OCI-LY3 (cell line): ENCODE results near the gene PATZ1.
"Not testable (repeated sequence)": the region's sequence is repeated elsewhere in the genome, so short reads cannot be mapped to it uniquely, and the experiment has no call there.

Source experiments
- H2AFZ ChIP-seq: fragments of 200-600, 300-600 bp; shearing (Covaris generic); 2 replicates; pipeline ENCODE4 v1.6.0; 2014; ENCODE audit warnings: antibody characterized with exemption, low read depth, low read length
- H3K27ac ChIP-seq: fragments of 200-600, 300-600 bp; sonication (generic); 2 replicates; pipeline ENCODE4 v1.5.1; 2014; ENCODE audit warnings: mild to moderate bottlenecking, low read length, moderate library complexity, mixed read lengths
- H3K27me3 ChIP-seq: fragments of 200-600, 300-600 bp; sonication (generic); 2 replicates; pipeline ENCODE4 v1.6.1; 2014; ENCODE audit warnings: low read depth, low read length, mixed read lengths
- H3K36me3 ChIP-seq: fragments of 200-600, 300-600 bp; sonication (generic); replicated peaks from 2 replicates; pipeline ENCODE3; 2014; ENCODE audit warnings: low read depth, low read length, mixed read lengths
- H3K4me1 ChIP-seq: fragments of 300-600, 200-600 bp; sonication (generic); 2 replicates; pipeline ENCODE4 v1.6.1; 2014; ENCODE audit warnings: low read length, mixed read lengths
- H3K4me2 ChIP-seq: fragments of 200-600, 300-600 bp; sonication (generic); 2 replicates; pipeline ENCODE4 v1.6.1; 2014; ENCODE audit warnings: low read length, mixed read lengths
- H3K4me3 ChIP-seq: fragments of 300-600, 200-600 bp; sonication (generic); 2 replicates; pipeline ENCODE4 v1.5.1; 2014; ENCODE audit warnings: antibody characterized with exemption, mild to moderate bottlenecking, low read length, moderate library complexity
- H3K79me2 ChIP-seq: fragments of 300-600, 200-600 bp; shearing (Covaris generic); 2 replicates; pipeline ENCODE4 v1.6.1; 2014; ENCODE audit warnings: mild to moderate bottlenecking, low read length, mixed read lengths
- H3K9ac ChIP-seq: fragments of 300-600, 200-600 bp; shearing (Covaris generic); 2 replicates; pipeline ENCODE4 v1.6.0; 2014; ENCODE audit warnings: mild to moderate bottlenecking, low read length, moderate library complexity
- H3K9me3 ChIP-seq: fragments of 200-600, 300-600 bp; shearing (Covaris generic); 2 replicates; pipeline ENCODE4 v1.6.1; 2014; ENCODE audit warnings: low read length, mixed read lengths; ENCODE audit not compliant: insufficient read depth
- H4K20me1 ChIP-seq: fragments of 200-600, 300-600 bp; sonication (generic); 2 replicates; pipeline ENCODE4 v1.6.1; 2016; ENCODE audit warnings: low read length, mixed read lengths; ENCODE audit not compliant: insufficient read depth
- EZH2phosphoT487 ChIP-seq: fragments of 200-600 bp; shearing (Covaris generic); IDR thresholded peaks from 2 replicates; pipeline ENCODE4 v1.6.1; 2018; ENCODE audit warnings: antibody characterized with exemption, mixed run types, low read depth
- TF ChIP-seq, protein P1 (sequence below): fragments of 200-600, 300-600 bp; sonication (generic); IDR thresholded peaks from 2 replicates; pipeline ENCODE4 v1.5.1; 2014; ENCODE audit warnings: antibody characterized with exemption, low read length, low read depth

PATZ1 gene

DNA sequence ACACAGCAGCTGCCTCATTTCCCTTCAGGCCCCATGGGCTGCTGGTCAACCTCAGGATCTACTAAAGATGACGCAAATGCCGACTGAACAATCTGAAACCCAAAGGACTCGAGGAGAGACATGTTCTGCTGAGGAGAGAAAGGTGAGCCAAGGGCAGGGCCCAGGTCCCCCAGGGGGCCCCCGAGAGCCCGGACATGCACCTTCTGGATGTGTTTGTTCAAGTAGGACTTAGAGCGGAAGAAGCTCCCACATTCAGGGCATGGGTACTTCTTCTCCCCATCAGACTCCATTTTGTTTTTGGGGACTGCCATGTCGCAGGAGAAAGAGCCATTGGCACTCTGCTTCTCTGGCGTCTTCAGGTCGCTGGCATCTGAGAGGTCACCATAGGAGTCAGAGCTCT is 19.3 kb downstream of the PATZ1 start:
- peaks cover 8% of the 10 kb centered on the region; the same call in 1 of the 2 replicates for H3K4me1 ChIP-seq
- H3K79me2 ChIP-seq: no peaks in the 10 kb centered on the region
- H3K4me3 ChIP-seq: no peak overlapping the region
- no peak overlapping the region for H3K4me2 ChIP-seq
- H4K20me1 ChIP-seq: peaks cover 10% of the 10 kb centered on the region
- H3K36me3 ChIP-seq: peaks cover 62% of the 10 kb centered on the region
- no peak overlapping the region for H3K9ac ChIP-seq
- no peak overlapping the region for H3K27ac ChIP-seq
- no peak overlapping the region for H2AFZ ChIP-seq
- TF ChIP-seq EZH2phosphoT487: no peak
- TF ChIP-seq, protein P1, sequence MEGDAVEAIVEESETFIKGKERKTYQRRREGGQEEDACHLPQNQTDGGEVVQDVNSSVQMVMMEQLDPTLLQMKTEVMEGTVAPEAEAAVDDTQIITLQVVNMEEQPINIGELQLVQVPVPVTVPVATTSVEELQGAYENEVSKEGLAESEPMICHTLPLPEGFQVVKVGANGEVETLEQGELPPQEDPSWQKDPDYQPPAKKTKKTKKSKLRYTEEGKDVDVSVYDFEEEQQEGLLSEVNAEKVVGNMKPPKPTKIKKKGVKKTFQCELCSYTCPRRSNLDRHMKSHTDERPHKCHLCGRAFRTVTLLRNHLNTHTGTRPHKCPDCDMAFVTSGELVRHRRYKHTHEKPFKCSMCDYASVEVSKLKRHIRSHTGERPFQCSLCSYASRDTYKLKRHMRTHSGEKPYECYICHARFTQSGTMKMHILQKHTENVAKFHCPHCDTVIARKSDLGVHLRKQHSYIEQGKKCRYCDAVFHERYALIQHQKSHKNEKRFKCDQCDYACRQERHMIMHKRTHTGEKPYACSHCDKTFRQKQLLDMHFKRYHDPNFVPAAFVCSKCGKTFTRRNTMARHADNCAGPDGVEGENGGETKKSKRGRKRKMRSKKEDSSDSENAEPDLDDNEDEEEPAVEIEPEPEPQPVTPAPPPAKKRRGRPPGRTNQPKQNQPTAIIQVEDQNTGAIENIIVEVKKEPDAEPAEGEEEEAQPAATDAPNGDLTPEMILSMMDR: no peak
- H3K27me3 ChIP-seq: no peaks in the 10 kb centered on the region
- H3K9me3 ChIP-seq: no peaks in the 10 kb centered on the region

DNA sequence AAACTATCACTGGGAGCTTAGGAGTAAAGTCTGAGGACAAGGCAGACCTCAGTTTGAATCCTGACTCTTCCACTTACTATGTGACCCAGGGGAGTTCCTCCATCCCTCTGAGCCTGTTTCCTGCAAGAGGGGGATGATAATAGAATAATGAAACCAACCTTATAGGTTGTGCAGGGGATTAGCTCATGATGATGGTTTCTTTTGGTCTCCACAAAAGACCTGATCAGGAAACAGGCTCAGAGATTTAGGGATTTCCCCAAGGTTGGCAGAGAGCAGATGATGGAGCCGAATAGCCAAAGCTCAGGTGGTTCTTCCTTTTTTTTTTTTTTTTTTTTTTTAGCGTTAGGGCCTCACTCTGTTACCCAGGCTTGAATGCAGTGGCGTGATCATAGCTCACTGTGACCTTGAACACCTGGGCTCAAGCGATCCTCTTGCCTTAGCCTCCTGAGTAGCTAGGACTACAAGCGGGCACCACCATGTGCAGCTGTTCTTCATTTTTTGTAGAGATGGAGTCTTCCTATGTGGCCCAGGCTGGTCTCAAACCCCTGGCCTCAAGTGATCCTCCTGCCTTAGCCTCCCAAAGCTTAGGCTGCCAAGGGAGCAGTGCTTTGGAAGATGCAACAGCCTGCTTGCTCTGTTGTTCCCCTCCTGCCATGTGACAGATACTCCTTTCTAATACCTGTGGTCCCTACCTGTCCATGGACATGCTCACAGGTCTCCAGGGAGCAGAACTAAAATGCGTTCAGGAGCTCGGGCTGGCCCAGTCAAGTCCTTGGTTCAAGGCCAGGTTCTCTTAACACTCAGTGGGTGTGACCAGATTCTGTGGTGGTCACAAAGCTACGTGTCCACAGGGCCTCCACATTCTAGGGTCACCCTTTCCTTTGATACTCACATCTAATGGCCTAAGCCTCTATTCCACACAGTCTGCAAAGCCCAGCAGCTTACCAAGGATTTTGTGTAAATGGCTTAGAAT is 22.3 kb downstream of the PATZ1 start:
- H2AFZ ChIP-seq: no peak overlapping the region
- no peak overlapping the region for H3K9ac ChIP-seq
- peaks cover 8% of the 10 kb centered on the region; the same call in 1 of the 2 replicates for H3K4me1 ChIP-seq
- H3K4me2 ChIP-seq: no peak overlapping the region
- no peak overlapping the region for H3K4me3 ChIP-seq
- H3K27ac ChIP-seq: no peak overlapping the region
- H3K27me3 ChIP-seq: no peaks in the 10 kb centered on the region
- no peaks in the 10 kb centered on the region for H3K9me3 ChIP-seq
- peaks cover 42% of the 10 kb centered on the region for H3K36me3 ChIP-seq
- no peak for TF ChIP-seq EZH2phosphoT487
- TF ChIP-seq, protein P1: no peak
- peaks cover 6% of the 10 kb centered on the region; the same call in 1 of the 2 replicates for H4K20me1 ChIP-seq
- no peaks in the 10 kb centered on the region for H3K79me2 ChIP-seq

DNA sequence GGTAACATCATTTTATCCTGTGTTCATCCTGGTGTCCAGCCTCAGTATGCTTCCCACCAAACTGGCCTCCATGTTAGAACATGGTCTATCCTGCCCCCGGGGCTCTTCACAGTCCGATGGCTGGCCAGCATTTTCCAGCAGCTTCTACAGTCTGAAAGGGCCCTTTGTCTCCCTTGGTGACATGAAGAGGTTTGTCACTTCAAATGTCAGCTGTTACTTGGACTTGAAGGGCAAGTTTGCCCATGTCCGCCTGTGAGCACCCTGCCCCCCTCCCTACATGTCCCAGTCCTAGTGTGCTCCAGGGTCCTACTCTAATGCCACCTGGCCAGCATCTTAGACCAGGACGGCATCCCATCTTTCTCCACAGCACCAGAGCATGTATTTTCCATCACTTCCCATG is 24.7 kb downstream of the PATZ1 start:
- no peak overlapping the region for H2AFZ ChIP-seq
- no peak overlapping the region for H3K9ac ChIP-seq
- 0 out of 2 replicates have a peak, but pooled peaks cover 2% of the 10 kb centered on the region for H4K20me1 ChIP-seq
- no peaks in the 10 kb centered on the region for H3K27me3 ChIP-seq
- no peak overlapping the region for H3K4me2 ChIP-seq
- TF ChIP-seq EZH2phosphoT487: no peak
- TF ChIP-seq, protein P1: no peak
- no peak overlapping the region for H3K4me3 ChIP-seq
- peaks cover 8% of the 10 kb centered on the region; the same call in 1 of the 2 replicates for H3K4me1 ChIP-seq
- no peaks in the 10 kb centered on the region for H3K79me2 ChIP-seq
- peaks cover 18% of the 10 kb centered on the region for H3K36me3 ChIP-seq
- no peaks in the 10 kb centered on the region for H3K9me3 ChIP-seq
- H3K27ac ChIP-seq: no peak overlapping the region

DNA sequence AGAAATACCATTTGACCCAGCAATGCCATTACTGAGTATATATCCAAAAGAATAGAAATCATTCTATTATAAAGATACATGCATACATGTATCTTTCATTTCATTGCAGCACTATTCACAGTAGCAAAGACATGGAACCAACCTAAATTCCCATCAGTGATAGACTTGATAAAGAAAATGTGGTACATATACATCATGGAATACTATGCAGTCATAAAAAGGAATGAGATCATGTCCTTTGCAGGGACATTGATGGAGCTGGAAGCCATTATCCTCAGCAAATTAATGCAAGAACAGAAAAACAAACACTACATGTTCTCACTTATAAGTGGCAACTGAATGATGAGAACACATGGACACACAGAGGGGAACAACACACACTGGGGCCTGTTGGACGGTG is 31.9 kb downstream of the PATZ1 start:
- not testable (repeated sequence) for H3K4me3 ChIP-seq, H3K36me3 ChIP-seq, H3K9me3 ChIP-seq, H3K27me3 ChIP-seq, H3K79me2 ChIP-seq, H2AFZ ChIP-seq, H3K9ac ChIP-seq, H3K27ac ChIP-seq, H4K20me1 ChIP-seq, H3K4me2 ChIP-seq, H3K4me1 ChIP-seq
